Measurements from ENCODE around the gene BCDIN3D.
"Not testable (repeated sequence)": the region's sequence is repeated elsewhere in the genome, so short reads cannot be mapped to it uniquely, and the experiment has no call there.

BCDIN3D gene

GRCh38 chr12:49871263-49871561, 28.3 kb upstream of the BCDIN3D start:
- H3K27me3 Mint-ChIP-seq, result peaks cover 31% of the 10 kb centered on the region
- no peaks in the 10 kb centered on the region for H3K9me3 Mint-ChIP-seq
- H3K27ac Mint-ChIP-seq, result no peak overlapping the region
- intact Hi-C loops (cut with micrococcal nuclease), result no loop called here
- no peaks in the 10 kb centered on the region for H3K36me3 Mint-ChIP-seq (ENCODE audit: low read depth)
- no peak overlapping the region for H3K4me3 Mint-ChIP-seq
- no peaks in the 10 kb centered on the region for H3K4me1 Mint-ChIP-seq (ENCODE audit: low read depth)

- Mint-ChIP-seq H3K36me3 (ENCODE audit: low read depth) (no peaks in the 10 kb centered on the region), H3K27me3 (peaks cover 34% of the 10 kb centered on the region), H3K27ac (no peak overlapping the region), H3K9me3 (no peaks in the 10 kb centered on the region), H3K4me1 (ENCODE audit: low read depth) (no peaks in the 10 kb centered on the region), H3K4me3 (no peak overlapping the region)
- intact Hi-C loops (cut with micrococcal nuclease), result no loop called here
Observed at GRCh38 chr12:49870501-49871262, 27.8 kb upstream of the BCDIN3D start.

GRCh38 chr12:49869816-49870500, 27.1 kb upstream of the BCDIN3D start:
- peaks cover 36% of the 10 kb centered on the region for H3K27me3 Mint-ChIP-seq
- no peaks in the 10 kb centered on the region for H3K4me1 Mint-ChIP-seq (ENCODE audit: low read depth)
- H3K27ac Mint-ChIP-seq, result no peak overlapping the region
- H3K4me3 Mint-ChIP-seq, result no peak overlapping the region
- H3K9me3 Mint-ChIP-seq, result no peaks in the 10 kb centered on the region
- intact Hi-C loops (cut with micrococcal nuclease), result loop anchor here (5.0 kb wide), 1 partner anchor 77 kb away; no protein-coding TSS in a partner anchor
- no peaks in the 10 kb centered on the region for H3K36me3 Mint-ChIP-seq (ENCODE audit: low read depth)

GRCh38 chr12:49868952-49869815, 26.3 kb upstream of the BCDIN3D start:
- intact Hi-C loops (cut with micrococcal nuclease), result loop anchor here (5.0 kb wide), 1 partner anchor 78 kb away; no protein-coding TSS in a partner anchor
- Mint-ChIP-seq H3K9me3 (no peaks in the 10 kb centered on the region), H3K4me1 (ENCODE audit: low read depth) (no peaks in the 10 kb centered on the region), H3K27me3 (peaks cover 39% of the 10 kb centered on the region), H3K4me3 (no peak overlapping the region), H3K36me3 (ENCODE audit: low read depth) (no peaks in the 10 kb centered on the region), H3K27ac (no peak overlapping the region)

GRCh38 chr12:49868449-49868848, 25.5 kb upstream of the BCDIN3D start:
- Mint-ChIP-seq H3K4me1 (ENCODE audit: low read depth) (no peaks in the 10 kb centered on the region), H3K27me3 (peaks cover 39% of the 10 kb centered on the region), H3K27ac (no peak overlapping the region), H3K36me3 (ENCODE audit: low read depth) (no peaks in the 10 kb centered on the region), H3K4me3 (no peak overlapping the region), H3K9me3 (no peaks in the 10 kb centered on the region)
- intact Hi-C loops (cut with micrococcal nuclease), result loop anchor here (5.0 kb wide), 1 partner anchor 79 kb away; no protein-coding TSS in a partner anchor

GRCh38 chr12:49867570-49868341, 24.9 kb upstream of the BCDIN3D start:
- H3K27me3 Mint-ChIP-seq, result peaks cover 39% of the 10 kb centered on the region
- no peaks in the 10 kb centered on the region for H3K4me1 Mint-ChIP-seq (ENCODE audit: low read depth)
- intact Hi-C loops (cut with micrococcal nuclease), result loop anchor here (5.0 kb wide), 1 partner anchor 80 kb away; no protein-coding TSS in a partner anchor
- no peak overlapping the region for H3K4me3 Mint-ChIP-seq
- no peaks in the 10 kb centered on the region for H3K36me3 Mint-ChIP-seq (ENCODE audit: low read depth)
- H3K27ac Mint-ChIP-seq, result no peak overlapping the region
- no peaks in the 10 kb centered on the region for H3K9me3 Mint-ChIP-seq

- intact Hi-C loops (cut with micrococcal nuclease), result loop anchor here (5.0 kb wide), 1 partner anchor 80 kb away; no protein-coding TSS in a partner anchor
- Mint-ChIP-seq H3K9me3 (no peaks in the 10 kb centered on the region), H3K4me3 (no peak overlapping the region), H3K27me3 (peaks cover 39% of the 10 kb centered on the region), H3K36me3 (ENCODE audit: low read depth) (no peaks in the 10 kb centered on the region), H3K4me1 (ENCODE audit: low read depth) (no peaks in the 10 kb centered on the region), H3K27ac (no peak overlapping the region)
Observed at GRCh38 chr12:49866859-49867569, 24.1 kb upstream of the BCDIN3D start.

GRCh38 chr12:49865782-49866135, 22.9 kb upstream of the BCDIN3D start:
- no peaks in the 10 kb centered on the region for H3K36me3 Mint-ChIP-seq (ENCODE audit: low read depth)
- intact Hi-C loops (cut with micrococcal nuclease), result loop anchor here (5.0 kb wide), 1 partner anchor 82 kb away; no protein-coding TSS in a partner anchor

GRCh38 chr12:49865109-49865781, 22.3 kb upstream of the BCDIN3D start:
- no peaks in the 10 kb centered on the region for H3K36me3 Mint-ChIP-seq (ENCODE audit: low read depth)
- no peak overlapping the region for H3K27ac Mint-ChIP-seq
- H3K9me3 Mint-ChIP-seq, result no peaks in the 10 kb centered on the region
- H3K4me1 Mint-ChIP-seq (ENCODE audit: low read depth), result no peaks in the 10 kb centered on the region
- intact Hi-C loops (cut with micrococcal nuclease), result loop anchor here (5.0 kb wide), 1 partner anchor 82 kb away; no protein-coding TSS in a partner anchor
- no peak overlapping the region for H3K4me3 Mint-ChIP-seq
- peaks cover 38% of the 10 kb centered on the region for H3K27me3 Mint-ChIP-seq

More at GRCh38 chr12:49865782-49866135, 22.9 kb upstream of the BCDIN3D start:
- Mint-ChIP-seq H3K9me3 (no peaks in the 10 kb centered on the region), H3K4me1 (ENCODE audit: low read depth) (no peaks in the 10 kb centered on the region), H3K27ac (no peak overlapping the region), H3K27me3 (peaks cover 39% of the 10 kb centered on the region), H3K4me3 (no peak overlapping the region)

- Mint-ChIP-seq H3K36me3 (ENCODE audit: low read depth) (no peaks in the 10 kb centered on the region), H3K27ac (no peak overlapping the region), H3K4me1 (ENCODE audit: low read depth) (no peaks in the 10 kb centered on the region), H3K27me3 (peaks cover 35% of the 10 kb centered on the region), H3K9me3 (no peaks in the 10 kb centered on the region), H3K4me3 (no peak overlapping the region)
- intact Hi-C loops (cut with micrococcal nuclease), result loop anchor here (5.0 kb wide), 1 partner anchor 83 kb away; no protein-coding TSS in a partner anchor
Observed at GRCh38 chr12:49864798-49865090, 21.8 kb upstream of the BCDIN3D start.

- no peaks in the 10 kb centered on the region for H3K4me1 Mint-ChIP-seq (ENCODE audit: low read depth)
- no peaks in the 10 kb centered on the region for H3K9me3 Mint-ChIP-seq
- H3K27ac Mint-ChIP-seq, result no peak overlapping the region
- H3K27me3 Mint-ChIP-seq, result peaks cover 34% of the 10 kb centered on the region
- H3K36me3 Mint-ChIP-seq (ENCODE audit: low read depth), result no peaks in the 10 kb centered on the region
- intact Hi-C loops (cut with micrococcal nuclease), result no loop called here
- H3K4me3 Mint-ChIP-seq, result no peak overlapping the region
Observed at GRCh38 chr12:49863946-49864797, 21.3 kb upstream of the BCDIN3D start.

- H3K36me3 Mint-ChIP-seq (ENCODE audit: low read depth); H3K4me3 Mint-ChIP-seq; H3K9me3 Mint-ChIP-seq; H3K4me1 Mint-ChIP-seq (ENCODE audit: low read depth); H3K27ac Mint-ChIP-seq; intact Hi-C loops (cut with micrococcal nuclease): not testable (repeated sequence)
- H3K27me3 Mint-ChIP-seq, result peaks cover 36% of the 10 kb centered on the region
Observed at GRCh38 chr12:49860921-49861320, 18.0 kb upstream of the BCDIN3D start.

All from dendritic cell treated with granulocyte-macrophage colony-stimulating factor and Interleukin-4, amounts not matched to agents 40 ng/mL and 50 ng/mL, for 4 days (primary cell).